ENCODE data around the gene NMNAT2. TPM values are rescaled to one million over a fixed set of nuclear protein-coding genes. Genes with fewer than 3 reads are reported as not detected.

NMNAT2 gene
- total and polyA plus RNA-seq, 10 of the 15 experiments (the other 5 are each of a cell fraction or from before 2014, with no cell fraction given): 0.02 to 2.0 (median 0.60) TPM

DNA sequence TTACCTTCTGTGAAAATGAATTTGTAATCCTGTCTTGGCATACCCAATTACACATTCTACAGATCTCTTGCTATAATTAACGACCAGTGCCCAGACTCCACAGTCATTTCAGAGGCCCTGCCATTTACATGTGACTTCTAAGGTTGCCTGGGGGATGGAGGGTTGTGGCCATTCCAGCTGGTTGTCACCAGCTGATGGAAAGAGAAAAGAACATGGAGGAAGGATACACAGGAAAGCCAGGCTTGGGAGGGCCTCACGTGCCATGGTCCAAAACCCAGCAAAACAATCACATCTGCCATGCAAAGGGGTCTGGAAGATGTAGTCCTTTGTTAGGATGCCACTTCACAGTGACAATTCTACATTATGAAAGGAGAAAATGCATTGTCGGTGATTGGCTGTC is 172.8 kb downstream of the NMNAT2 start:
- Histone ChIP-seq H3K27ac (ENCODE audit: control insufficient read depth, insufficient read depth) (no peak overlapping the region), H3K9ac (ENCODE audit: control insufficient read depth, insufficient read depth, low read length) (no peak overlapping the region), H3K4me2 (ENCODE audit: control insufficient read depth, insufficient read depth) (no peak overlapping the region), H3K27me3 (replicated peaks in 1 of 2; ENCODE audit: control insufficient read depth in 2 of 2, insufficient read depth in 2 of 2, low read length in 1 of 2) (no peaks in the 10 kb centered on the region), H3K36me3 (ENCODE audit: control insufficient read depth in 2 of 2, insufficient read depth in 2 of 2, low read length in 1 of 2) (no peaks in the 10 kb centered on the region), H2AFZ (ENCODE audit: control insufficient read depth, low read depth, low read length) (no peak overlapping the region), H4K20me1 (ENCODE audit: control insufficient read depth, insufficient read depth) (no peaks in the 10 kb centered on the region), H3K4me3 (no peak overlapping the region), H3K79me2 (ENCODE audit: control insufficient read depth, insufficient read depth, low read length) (no peaks in the 10 kb centered on the region), H3K4me1 (ENCODE audit: control insufficient read depth, insufficient read depth, low read length) (no peaks in the 10 kb centered on the region), H3K9me3 (replicated peaks; ENCODE audit: control insufficient read depth, insufficient read depth, low read length) (no peaks in the 10 kb centered on the region; the same call in 1 of the 3 replicates)
- RAD21 ChIA-PET (ENCODE audit: unreplicated experiment): no interaction called here
- POLR2A ChIA-PET: no interaction called here
- SMC1A ChIA-PET (ENCODE audit: uncharacterized antibody, unreplicated experiment): interaction anchor here (0.8 kb wide), 1 partner anchor 28 kb away, joined by 3 read pairs; no protein-coding TSS in a partner anchor
- TF ChIP-seq POLR2A (IDR thresholded peaks at IDR 0.05; ENCODE audit: low read depth, low read length): no peak
- no peak for TF ChIP-seq SRF (IDR thresholded peaks at IDR 0.05; ENCODE audit: low read depth in 2 of 2, low read length in 2 of 2)
- no peak for TF ChIP-seq KDM1A (IDR thresholded peaks at IDR 0.05; ENCODE audit: borderline replicate concordance)
- TF ChIP-seq FOXK2 (IDR thresholded peaks at IDR 0.05): no peak
- TF ChIP-seq, protein P1, sequence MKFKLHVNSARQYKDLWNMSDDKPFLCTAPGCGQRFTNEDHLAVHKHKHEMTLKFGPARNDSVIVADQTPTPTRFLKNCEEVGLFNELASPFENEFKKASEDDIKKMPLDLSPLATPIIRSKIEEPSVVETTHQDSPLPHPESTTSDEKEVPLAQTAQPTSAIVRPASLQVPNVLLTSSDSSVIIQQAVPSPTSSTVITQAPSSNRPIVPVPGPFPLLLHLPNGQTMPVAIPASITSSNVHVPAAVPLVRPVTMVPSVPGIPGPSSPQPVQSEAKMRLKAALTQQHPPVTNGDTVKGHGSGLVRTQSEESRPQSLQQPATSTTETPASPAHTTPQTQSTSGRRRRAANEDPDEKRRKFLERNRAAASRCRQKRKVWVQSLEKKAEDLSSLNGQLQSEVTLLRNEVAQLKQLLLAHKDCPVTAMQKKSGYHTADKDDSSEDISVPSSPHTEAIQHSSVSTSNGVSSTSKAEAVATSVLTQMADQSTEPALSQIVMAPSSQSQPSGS (IDR thresholded peaks at IDR 0.05; ENCODE audit: low read length): no peak
- TF ChIP-seq, protein P2, sequence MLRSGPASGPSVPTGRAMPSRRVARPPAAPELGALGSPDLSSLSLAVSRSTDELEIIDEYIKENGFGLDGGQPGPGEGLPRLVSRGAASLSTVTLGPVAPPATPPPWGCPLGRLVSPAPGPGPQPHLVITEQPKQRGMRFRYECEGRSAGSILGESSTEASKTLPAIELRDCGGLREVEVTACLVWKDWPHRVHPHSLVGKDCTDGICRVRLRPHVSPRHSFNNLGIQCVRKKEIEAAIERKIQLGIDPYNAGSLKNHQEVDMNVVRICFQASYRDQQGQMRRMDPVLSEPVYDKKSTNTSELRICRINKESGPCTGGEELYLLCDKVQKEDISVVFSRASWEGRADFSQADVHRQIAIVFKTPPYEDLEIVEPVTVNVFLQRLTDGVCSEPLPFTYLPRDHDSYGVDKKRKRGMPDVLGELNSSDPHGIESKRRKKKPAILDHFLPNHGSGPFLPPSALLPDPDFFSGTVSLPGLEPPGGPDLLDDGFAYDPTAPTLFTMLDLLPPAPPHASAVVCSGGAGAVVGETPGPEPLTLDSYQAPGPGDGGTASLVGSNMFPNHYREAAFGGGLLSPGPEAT (IDR thresholded peaks at IDR 0.05; ENCODE audit: low read depth): no peak
- no peak for TF ChIP-seq SMAD1 (IDR thresholded peaks at IDR 0.05; ENCODE audit: low read depth, partially characterized antibody)
- no peak for TF ChIP-seq CUX1 (IDR thresholded peaks at IDR 0.05; ENCODE audit: insufficient replicate concordance, low read depth, low read length)
- TF ChIP-seq RUNX3 (IDR thresholded peaks at IDR 0.05; ENCODE audit: low read length): no peak
- TF ChIP-seq CHD4 (IDR thresholded peaks at IDR 0.05): no peak
- in situ Hi-C loops (cut with MboI): no loop called here
- 2% methylated on average over 3 of the region's 3 CpGs for WGBS (ENCODE audit: insufficient coverage, insufficient replicate concordance, low lambda C conversion rate, missing lambda C conversion rate)
- intact Hi-C loops (cut with micrococcal nuclease; ENCODE audit: unreplicated experiment): no loop called here
- FAIRE-seq (no peak), ATAC-seq (no peak), DNase-seq (ENCODE audit: low read depth, low spot score) (no peak)
- no TSS peak for BruUV-seq (replicated peaks)
- CTCF ChIA-PET: interaction anchor here (0.6 kb wide), 1 partner anchor 40 kb away, joined by 3 read pairs; no protein-coding TSS in a partner anchor

Measured in GM12878 (cell line).